Measurements from ENCODE around the gene GLT8D1. TPM values are rescaled to one million over a fixed set of nuclear protein-coding genes. Genes with fewer than 3 reads are reported as not detected.
"Not testable (repeated sequence)": the region's sequence is repeated elsewhere in the genome, so short reads cannot be mapped to it uniquely, and the experiment has no call there.

GLT8D1 gene
- total RNA-seq, 1 donor from 2014 or later: 49.8 TPM

DNA sequence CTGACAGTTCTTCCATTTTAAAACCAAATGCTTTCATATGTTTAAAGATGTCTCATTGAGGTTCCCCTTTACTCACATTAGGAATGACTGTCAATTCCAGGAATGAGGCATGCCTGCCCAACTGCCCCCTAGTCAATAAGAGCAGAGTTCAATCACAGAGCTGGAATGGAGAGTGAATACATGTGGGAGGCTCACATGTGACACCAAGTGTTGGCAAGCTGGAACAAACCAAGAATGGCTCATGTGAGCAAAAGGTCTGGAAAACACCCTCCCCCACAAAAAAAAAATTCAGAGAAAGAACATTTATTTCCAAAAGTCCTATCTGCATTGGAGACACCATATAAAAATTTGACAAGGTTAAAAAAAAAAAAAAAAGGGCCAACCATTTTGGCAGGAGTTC, 23.6 kb downstream of the GLT8D1 start:
- Histone ChIP-seq H3K27me3 (ENCODE audit: control insufficient read depth, insufficient read depth, low read length) (no peaks in the 10 kb centered on the region), H3K4me3 (ENCODE audit: low read depth, low read length) (no peak overlapping the region), H3K36me3 (ENCODE audit: control insufficient read depth, insufficient read depth, low read length) (peaks cover 8% of the 10 kb centered on the region)
- FAIRE-seq (no peak), DNase-seq (ENCODE audit: low read depth) (peak; percentile 86)
- TF ChIP-seq, protein P1, sequence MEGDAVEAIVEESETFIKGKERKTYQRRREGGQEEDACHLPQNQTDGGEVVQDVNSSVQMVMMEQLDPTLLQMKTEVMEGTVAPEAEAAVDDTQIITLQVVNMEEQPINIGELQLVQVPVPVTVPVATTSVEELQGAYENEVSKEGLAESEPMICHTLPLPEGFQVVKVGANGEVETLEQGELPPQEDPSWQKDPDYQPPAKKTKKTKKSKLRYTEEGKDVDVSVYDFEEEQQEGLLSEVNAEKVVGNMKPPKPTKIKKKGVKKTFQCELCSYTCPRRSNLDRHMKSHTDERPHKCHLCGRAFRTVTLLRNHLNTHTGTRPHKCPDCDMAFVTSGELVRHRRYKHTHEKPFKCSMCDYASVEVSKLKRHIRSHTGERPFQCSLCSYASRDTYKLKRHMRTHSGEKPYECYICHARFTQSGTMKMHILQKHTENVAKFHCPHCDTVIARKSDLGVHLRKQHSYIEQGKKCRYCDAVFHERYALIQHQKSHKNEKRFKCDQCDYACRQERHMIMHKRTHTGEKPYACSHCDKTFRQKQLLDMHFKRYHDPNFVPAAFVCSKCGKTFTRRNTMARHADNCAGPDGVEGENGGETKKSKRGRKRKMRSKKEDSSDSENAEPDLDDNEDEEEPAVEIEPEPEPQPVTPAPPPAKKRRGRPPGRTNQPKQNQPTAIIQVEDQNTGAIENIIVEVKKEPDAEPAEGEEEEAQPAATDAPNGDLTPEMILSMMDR (IDR thresholded peaks at IDR 0.05; ENCODE audit: insufficient read depth, low read length, severe bottlenecking): peak; percentile 30

DNA sequence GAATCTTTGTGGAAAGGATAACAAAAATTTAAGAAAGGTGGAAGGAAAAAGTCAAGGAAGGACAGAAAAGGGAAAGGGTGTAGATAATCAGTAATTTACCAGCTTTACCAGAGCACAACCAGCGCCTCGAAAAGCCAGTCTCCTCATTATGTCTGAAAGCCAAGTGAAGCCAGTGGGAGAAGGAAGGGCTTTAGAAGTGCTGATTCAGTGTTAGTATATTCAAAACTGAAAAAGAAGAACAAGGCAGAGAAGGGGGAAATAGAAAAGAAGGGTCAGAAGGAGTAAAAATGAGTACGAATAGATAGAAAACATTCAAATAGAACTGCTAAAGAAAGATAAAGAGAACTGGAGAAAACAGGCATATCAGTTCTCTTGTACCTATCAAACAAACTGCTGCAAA, 24.0 kb downstream of the GLT8D1 start:
- Histone ChIP-seq H3K27me3 (ENCODE audit: control insufficient read depth, insufficient read depth, low read length) (no peaks in the 10 kb centered on the region), H3K36me3 (ENCODE audit: control insufficient read depth, insufficient read depth, low read length) (peaks cover 10% of the 10 kb centered on the region), H3K4me3 (ENCODE audit: low read depth, low read length) (no peak overlapping the region)
- TF ChIP-seq, protein P1 (IDR thresholded peaks at IDR 0.05; ENCODE audit: insufficient read depth, low read length, severe bottlenecking): no peak
- DNase-seq (ENCODE audit: low read depth) (no peak), FAIRE-seq (no peak)

GRCh38 chr3:52679811-52680210, 25.8 kb downstream of the GLT8D1 start:
- Histone ChIP-seq H3K27me3 (ENCODE audit: control insufficient read depth, insufficient read depth, low read length) (no peaks in the 10 kb centered on the region), H3K36me3 (ENCODE audit: control insufficient read depth, insufficient read depth, low read length) (peaks cover 8% of the 10 kb centered on the region), H3K4me3 (ENCODE audit: low read depth, low read length) (no peak overlapping the region)
- TF ChIP-seq, protein P1 (IDR thresholded peaks at IDR 0.05; ENCODE audit: insufficient read depth, low read length, severe bottlenecking): no peak
- FAIRE-seq: no peak
- DNase-seq (ENCODE audit: low read depth): no peak

DNA sequence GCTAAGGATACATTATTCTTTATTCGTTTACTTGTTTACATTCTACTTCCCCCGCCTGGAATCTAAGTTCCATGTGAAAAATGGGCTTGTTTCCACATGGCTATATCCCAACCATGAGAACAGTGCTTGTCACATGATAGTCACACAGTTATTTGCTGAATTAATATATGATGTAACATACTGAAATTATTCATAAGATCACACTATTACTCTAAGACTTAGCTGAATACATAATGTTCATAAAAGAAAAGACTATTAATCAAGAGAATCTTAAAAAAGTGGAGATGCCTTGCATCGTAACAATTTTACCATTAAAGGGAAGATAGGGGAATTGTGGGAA, 26.4 kb downstream of the GLT8D1 start:
- Histone ChIP-seq H3K4me3 (ENCODE audit: low read depth, low read length) (no peak overlapping the region), H3K27me3 (ENCODE audit: control insufficient read depth, insufficient read depth, low read length) (no peaks in the 10 kb centered on the region), H3K36me3 (ENCODE audit: control insufficient read depth, insufficient read depth, low read length) (peaks cover 10% of the 10 kb centered on the region)
- DNase-seq (ENCODE audit: low read depth) (no peak), FAIRE-seq (no peak)
- TF ChIP-seq, protein P1 (IDR thresholded peaks at IDR 0.05; ENCODE audit: insufficient read depth, low read length, severe bottlenecking): no peak

GRCh38 chr3:52678265-52679198, 27.1 kb downstream of the GLT8D1 start:
- no peak overlapping the region for H3K4me3 ChIP-seq (ENCODE audit: low read depth, low read length)
- H3K27me3 ChIP-seq (ENCODE audit: control insufficient read depth, insufficient read depth, low read length): no peaks in the 10 kb centered on the region
- peaks cover 10% of the 10 kb centered on the region for H3K36me3 ChIP-seq (ENCODE audit: control insufficient read depth, insufficient read depth, low read length)
- FAIRE-seq: no peak
- no peak for DNase-seq (ENCODE audit: low read depth)
- TF ChIP-seq, protein P1 (IDR thresholded peaks at IDR 0.05; ENCODE audit: insufficient read depth, low read length, severe bottlenecking): no peak

DNA sequence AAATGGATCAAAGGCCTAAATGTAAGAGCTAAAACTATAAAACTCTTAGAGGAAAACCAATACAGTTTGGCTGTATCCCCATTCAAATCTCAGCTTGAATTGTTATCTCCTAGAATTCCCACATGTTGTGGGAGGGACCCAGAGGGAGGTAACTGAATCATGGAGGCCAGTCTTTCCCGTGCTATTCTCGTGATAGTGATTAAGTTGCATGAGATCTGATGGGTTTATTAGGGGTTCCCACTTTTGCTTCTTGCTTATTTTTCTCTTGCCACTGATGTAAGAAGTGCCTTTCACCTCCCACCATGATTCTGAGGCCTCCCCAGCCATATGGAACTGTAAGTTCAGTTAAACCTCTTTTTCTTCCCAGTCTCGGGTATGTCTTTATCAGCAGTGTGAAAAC, 29.4 kb downstream of the GLT8D1 start:
- FAIRE-seq; H3K4me3 ChIP-seq (ENCODE audit: low read depth, low read length); DNase-seq (ENCODE audit: low read depth); H3K27me3 ChIP-seq (ENCODE audit: control insufficient read depth, insufficient read depth, low read length): not testable (repeated sequence)
- H3K36me3 ChIP-seq (ENCODE audit: control insufficient read depth, insufficient read depth, low read length): peaks cover 10% of the 10 kb centered on the region
